Right hindlimb (tissue), 1 donor: ENCODE measurements around the gene FADS1.

Experiments used
- DNase-seq: peaks from one replicate; pipeline ENCODE4 v3.0.0-alpha.2; 2018

The FADS1 gene

DNA sequence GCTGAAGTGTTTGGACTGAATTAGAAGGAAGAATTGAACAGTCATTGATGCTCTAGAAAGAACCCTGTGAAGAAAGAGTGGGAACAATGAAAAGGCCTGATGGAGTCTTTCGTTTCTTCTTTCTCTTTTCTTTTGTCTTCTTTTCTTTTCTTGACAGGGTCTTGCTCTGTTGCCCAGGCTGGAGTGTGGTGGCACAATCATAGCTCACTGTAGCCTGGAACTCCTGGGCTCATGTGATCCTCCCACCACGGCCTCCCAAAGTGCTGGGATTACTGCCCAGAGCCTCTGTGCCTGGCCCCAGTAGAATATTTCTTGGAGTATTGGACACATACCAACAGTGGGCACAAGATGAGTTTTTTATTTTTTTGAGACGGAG is 23.0 kb downstream of the FADS1 start:
- no peak for DNase-seq

- no peak for DNase-seq
Measured at GRCh38 chr11:61793083-61793828, 23.5 kb downstream of the FADS1 start.

DNA sequence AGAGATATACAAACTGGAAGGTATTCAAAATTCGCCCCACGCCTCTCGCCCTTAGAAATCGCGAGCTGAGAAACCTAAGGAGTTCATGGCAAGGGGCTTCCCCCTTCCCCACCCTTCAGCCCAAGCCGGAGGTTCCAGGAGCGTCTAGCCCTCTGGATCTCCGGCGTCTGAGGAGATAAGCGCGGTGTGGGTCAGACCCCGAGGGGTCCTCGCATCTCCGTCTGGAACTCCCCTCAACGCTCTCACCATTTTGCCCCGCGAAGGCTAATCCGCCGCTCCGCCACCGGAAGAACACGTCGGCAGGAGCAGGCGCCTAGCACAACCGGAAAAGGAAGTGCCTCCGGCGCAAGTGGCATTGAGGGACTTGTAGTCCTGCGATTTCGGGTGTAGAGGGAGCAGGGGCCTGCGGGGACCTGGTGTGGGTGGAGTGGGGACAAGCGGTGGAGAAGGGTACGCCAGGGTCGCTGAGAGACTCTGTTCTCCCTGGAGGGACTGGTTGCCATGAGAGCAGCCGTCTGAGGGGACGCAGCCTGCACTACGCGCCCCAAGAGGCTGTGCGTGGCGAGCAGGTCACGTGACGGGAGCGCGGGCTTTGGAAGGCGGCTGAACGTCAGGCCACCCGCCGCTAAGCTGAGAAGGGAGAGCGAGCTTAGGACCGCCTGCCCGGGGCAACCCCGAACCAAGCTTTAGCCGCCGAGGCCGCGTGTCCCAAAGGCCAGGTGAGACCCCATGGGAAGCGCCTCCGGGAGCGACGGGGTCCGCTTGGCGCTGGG is 24.3 kb downstream of the FADS1 start, which contains the start of the genes FEN1 and TMEM258:
Gene FEN1 (plus strand): TSS at position 602 of the 773 bp plus-strand sequence. CDS start 2,451 bp downstream, outside the sequence.
Gene TMEM258 (minus strand): TSS at position 290 of the 773 bp plus-strand sequence. CDS start 41 bp downstream, at position 249.
- DNase-seq = peak; percentile 94

GRCh38 chr11:61791737-61792309 is 25.0 kb downstream of the FADS1 start:
- DNase-seq = peak; percentile 85

DNA sequence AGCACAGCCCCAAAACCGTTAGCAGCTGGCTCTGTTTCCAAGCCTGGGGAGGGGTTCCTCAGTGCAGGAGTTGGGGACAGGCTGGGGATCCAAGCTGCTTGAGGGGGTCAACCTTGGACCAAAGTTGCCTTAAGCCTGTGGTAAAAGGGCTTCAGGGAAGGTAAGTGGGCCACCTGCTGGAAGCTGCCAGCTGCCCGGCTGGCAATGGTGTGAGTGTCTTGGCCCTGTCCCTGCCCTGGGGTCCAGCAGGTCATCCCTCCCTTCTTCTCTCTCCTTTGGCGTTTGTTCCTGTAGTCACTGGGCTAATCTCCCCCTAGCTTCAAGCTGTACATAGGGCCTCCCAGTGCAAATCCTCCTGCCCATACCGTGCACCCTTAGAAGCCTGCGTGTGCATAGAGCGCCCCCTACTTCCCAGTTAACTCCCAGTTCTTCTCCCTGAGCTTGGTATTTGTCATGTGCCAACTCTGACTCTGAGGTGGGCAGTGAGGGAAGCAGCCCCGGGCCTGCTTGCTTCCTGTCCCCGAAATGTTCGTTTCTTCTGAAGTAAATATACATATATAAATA is 28.8 kb downstream of the FADS1 start:
- DNase-seq = no peak

- DNase-seq = no peak
Measured at GRCh38 chr11:61785837-61786402, 30.9 kb downstream of the FADS1 start.

- no peak for DNase-seq
Measured at GRCh38 chr11:61784506-61784805, 32.3 kb downstream of the FADS1 start.

- DNase-seq = no peak
Measured at GRCh38 chr11:61783717-61784505, 32.9 kb downstream of the FADS1 start.

- no peak for DNase-seq
Measured at GRCh38 chr11:61782841-61783240, 34.0 kb downstream of the FADS1 start.

- DNase-seq = no peak
Measured at GRCh38 chr11:61782299-61782698, 34.5 kb downstream of the FADS1 start.

- no peak for DNase-seq
Measured at GRCh38 chr11:61781585-61781984, 35.2 kb downstream of the FADS1 start.

GRCh38 chr11:61780581-61781162 is 36.1 kb downstream of the FADS1 start:
- DNase-seq = no peak

GRCh38 chr11:61779666-61780525 is 36.9 kb downstream of the FADS1 start:
- DNase-seq = no peak

- no peak for DNase-seq
Measured at GRCh38 chr11:61778920-61779650, 37.7 kb downstream of the FADS1 start.

- no peak for DNase-seq
Measured at GRCh38 chr11:61778357-61778886, 38.4 kb downstream of the FADS1 start.

- DNase-seq = peak; percentile 64
Measured at GRCh38 chr11:61777234-61778090, 39.3 kb downstream of the FADS1 start.

- no peak for DNase-seq
Measured at GRCh38 chr11:61776561-61777075, 40.2 kb downstream of the FADS1 start.
